ENCODE measurements around the gene NFIB.

The NFIB gene

DNA sequence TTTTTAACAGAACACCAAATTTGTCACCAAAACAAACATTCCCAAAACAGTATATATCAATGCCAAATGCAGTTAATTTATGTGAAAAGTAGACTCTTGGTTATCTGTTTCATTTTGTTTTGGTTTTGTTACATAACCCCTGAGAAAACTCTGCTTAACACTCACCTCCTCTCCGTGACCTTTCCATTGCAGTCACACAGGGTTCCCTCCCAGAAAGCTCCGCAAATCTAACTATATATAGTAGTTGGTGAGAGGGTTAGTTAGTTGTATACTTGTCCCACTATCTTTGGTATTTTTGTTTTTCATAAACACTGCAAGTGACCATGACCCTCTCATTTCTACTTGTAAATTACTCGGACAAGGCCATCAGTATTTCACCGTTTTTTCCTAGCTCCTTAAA is 25.5 kb downstream of the NFIB start:
- Histone ChIP-seq H3K4me1 (ENCODE audit: insufficient read depth, poor library complexity, severe bottlenecking) (no peaks in the 10 kb centered on the region), H3K4me3 (ENCODE audit: severe bottlenecking) (no peak overlapping the region), H3K9me3 (ENCODE audit: severe bottlenecking) (no peaks in the 10 kb centered on the region), H3K27me3 (ENCODE audit: insufficient read depth, poor library complexity, severe bottlenecking) (no peaks in the 10 kb centered on the region), H3K27ac (ENCODE audit: poor library complexity, severe bottlenecking) (no peak overlapping the region), H3K36me3 (ENCODE audit: low read depth) (peaks cover 38% of the 10 kb centered on the region)
- DNase-seq (ENCODE audit: low spot score) (no peak), ATAC-seq (ENCODE audit: low read depth) (no peak)
- TF ChIP-seq, protein P1, sequence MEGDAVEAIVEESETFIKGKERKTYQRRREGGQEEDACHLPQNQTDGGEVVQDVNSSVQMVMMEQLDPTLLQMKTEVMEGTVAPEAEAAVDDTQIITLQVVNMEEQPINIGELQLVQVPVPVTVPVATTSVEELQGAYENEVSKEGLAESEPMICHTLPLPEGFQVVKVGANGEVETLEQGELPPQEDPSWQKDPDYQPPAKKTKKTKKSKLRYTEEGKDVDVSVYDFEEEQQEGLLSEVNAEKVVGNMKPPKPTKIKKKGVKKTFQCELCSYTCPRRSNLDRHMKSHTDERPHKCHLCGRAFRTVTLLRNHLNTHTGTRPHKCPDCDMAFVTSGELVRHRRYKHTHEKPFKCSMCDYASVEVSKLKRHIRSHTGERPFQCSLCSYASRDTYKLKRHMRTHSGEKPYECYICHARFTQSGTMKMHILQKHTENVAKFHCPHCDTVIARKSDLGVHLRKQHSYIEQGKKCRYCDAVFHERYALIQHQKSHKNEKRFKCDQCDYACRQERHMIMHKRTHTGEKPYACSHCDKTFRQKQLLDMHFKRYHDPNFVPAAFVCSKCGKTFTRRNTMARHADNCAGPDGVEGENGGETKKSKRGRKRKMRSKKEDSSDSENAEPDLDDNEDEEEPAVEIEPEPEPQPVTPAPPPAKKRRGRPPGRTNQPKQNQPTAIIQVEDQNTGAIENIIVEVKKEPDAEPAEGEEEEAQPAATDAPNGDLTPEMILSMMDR (IDR thresholded peaks at IDR 0.05; ENCODE audit: poor library complexity, severe bottlenecking): no peak

DNA sequence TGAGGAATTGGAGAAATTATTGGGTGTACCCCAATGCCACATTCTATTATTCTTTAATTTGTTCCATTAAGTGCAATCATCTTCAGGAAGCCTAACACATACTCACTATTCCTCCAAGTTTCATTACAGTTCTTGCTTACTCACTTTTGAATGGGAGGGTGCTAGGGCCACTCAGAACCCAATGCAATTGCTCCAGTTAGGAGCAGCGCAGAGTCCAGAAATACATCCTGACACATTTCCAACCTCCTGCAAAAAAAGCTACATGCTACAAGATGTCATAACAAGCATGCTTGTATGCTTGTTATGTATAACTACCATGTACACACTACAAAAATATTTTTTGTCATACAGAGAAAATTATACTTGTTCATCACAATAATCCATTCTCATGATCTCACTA is 27.8 kb downstream of the NFIB start:
- DNase-seq (ENCODE audit: low spot score): no peak
- peaks cover 27% of the 10 kb centered on the region for H3K36me3 ChIP-seq (ENCODE audit: low read depth)
- no peak for ATAC-seq (ENCODE audit: low read depth)
- no peaks in the 10 kb centered on the region for H3K9me3 ChIP-seq (ENCODE audit: severe bottlenecking)
- H3K27me3 ChIP-seq (ENCODE audit: insufficient read depth, poor library complexity, severe bottlenecking): no peaks in the 10 kb centered on the region
- H3K27ac ChIP-seq (ENCODE audit: poor library complexity, severe bottlenecking): no peak overlapping the region
- peaks cover 9% of the 10 kb centered on the region for H3K4me1 ChIP-seq (ENCODE audit: insufficient read depth, poor library complexity, severe bottlenecking)
- no peak overlapping the region for H3K4me3 ChIP-seq (ENCODE audit: severe bottlenecking)
- TF ChIP-seq, protein P1 (IDR thresholded peaks at IDR 0.05; ENCODE audit: poor library complexity, severe bottlenecking): no peak

DNA sequence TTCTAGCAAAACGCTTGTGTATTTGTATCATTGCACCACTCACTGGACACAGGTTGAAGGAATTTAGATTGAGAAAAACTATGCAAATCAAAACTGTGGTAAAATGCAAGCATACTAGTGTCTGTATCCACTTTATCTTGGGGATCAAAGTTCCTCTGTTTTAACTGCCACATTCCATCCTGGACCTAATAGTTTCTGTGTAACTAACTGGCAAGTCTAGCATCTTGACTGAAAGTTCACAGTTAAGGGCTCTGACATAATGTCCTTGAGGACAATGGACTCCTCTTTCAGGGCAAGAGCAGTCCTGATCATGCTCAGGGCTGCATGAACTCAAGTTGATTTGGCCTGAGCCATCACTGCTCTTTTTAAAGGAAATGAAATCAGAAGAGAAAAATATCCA is 30.7 kb downstream of the NFIB start:
- Histone ChIP-seq H3K4me3 (ENCODE audit: severe bottlenecking) (no peak overlapping the region), H3K9me3 (ENCODE audit: severe bottlenecking) (no peaks in the 10 kb centered on the region), H3K36me3 (ENCODE audit: low read depth) (peaks cover 19% of the 10 kb centered on the region), H3K4me1 (ENCODE audit: insufficient read depth, poor library complexity, severe bottlenecking) (peaks cover 36% of the 10 kb centered on the region), H3K27me3 (ENCODE audit: insufficient read depth, poor library complexity, severe bottlenecking) (no peaks in the 10 kb centered on the region), H3K27ac (ENCODE audit: poor library complexity, severe bottlenecking) (no peak overlapping the region)
- no peak for ATAC-seq (ENCODE audit: low read depth)
- TF ChIP-seq, protein P1 (IDR thresholded peaks at IDR 0.05; ENCODE audit: poor library complexity, severe bottlenecking): no peak
- DNase-seq (ENCODE audit: low spot score): no peak

DNA sequence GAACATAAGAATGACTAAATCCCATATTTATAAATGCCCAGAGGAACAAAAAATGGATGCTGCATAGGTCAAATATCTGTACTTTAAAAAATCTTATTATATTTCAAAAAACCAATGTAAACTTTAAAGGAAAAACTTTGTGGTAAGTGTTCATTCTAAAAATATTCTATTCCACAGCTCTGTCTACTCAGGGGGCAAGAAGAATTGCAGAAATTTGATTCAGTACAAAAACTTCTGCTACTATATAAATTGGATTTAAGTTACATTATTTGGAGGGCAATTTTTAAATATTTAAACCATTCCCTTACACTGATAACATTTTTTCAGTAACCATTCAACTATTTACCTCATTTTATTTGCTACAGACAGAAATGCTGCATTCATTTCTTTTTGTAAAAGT is 32.1 kb downstream of the NFIB start:
- TF ChIP-seq, protein P1 (IDR thresholded peaks at IDR 0.05; ENCODE audit: poor library complexity, severe bottlenecking): no peak
- H3K27ac ChIP-seq (ENCODE audit: poor library complexity, severe bottlenecking): peak overlapping the region; percentile 10
- peaks cover 48% of the 10 kb centered on the region for H3K4me1 ChIP-seq (ENCODE audit: insufficient read depth, poor library complexity, severe bottlenecking)
- H3K27me3 ChIP-seq (ENCODE audit: insufficient read depth, poor library complexity, severe bottlenecking): no peaks in the 10 kb centered on the region
- peaks cover 10% of the 10 kb centered on the region for H3K36me3 ChIP-seq (ENCODE audit: low read depth)
- no peak for DNase-seq (ENCODE audit: low spot score)
- H3K4me3 ChIP-seq (ENCODE audit: severe bottlenecking): no peak overlapping the region
- H3K9me3 ChIP-seq (ENCODE audit: severe bottlenecking): no peaks in the 10 kb centered on the region
- ATAC-seq (ENCODE audit: low read depth): no peak

DNA sequence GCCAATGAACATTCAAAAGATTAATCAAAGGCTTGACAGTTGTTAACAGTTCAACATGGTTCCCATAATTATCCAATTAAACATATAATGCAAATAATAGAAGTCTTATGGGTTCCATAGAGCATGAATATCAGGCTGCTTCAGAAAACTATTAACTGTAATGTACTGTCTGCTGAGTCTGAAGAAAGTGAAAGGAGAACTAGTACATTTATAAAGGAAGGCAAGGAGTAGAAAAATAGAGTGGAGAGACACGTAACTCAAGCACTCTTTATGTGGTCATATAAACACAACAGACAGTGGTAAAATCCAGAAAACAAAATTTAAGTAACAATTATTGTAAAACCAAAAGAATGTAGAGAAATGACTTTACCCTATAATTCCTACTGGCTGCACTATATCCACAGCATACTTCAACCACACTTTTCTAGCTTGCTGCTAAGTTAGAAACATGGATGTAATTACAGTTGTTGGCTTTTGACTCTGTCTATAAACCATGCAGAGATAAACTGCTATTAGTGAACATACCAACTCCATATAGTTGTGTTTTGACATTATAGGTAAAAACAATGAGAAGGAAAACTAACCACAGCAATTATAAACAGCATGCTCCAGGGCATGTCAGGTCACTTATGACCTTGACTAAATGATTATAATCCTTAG is 32.7 kb downstream of the NFIB start:
- Histone ChIP-seq H3K4me1 (ENCODE audit: insufficient read depth, poor library complexity, severe bottlenecking) (peaks cover 54% of the 10 kb centered on the region), H3K4me3 (ENCODE audit: severe bottlenecking) (no peak overlapping the region), H3K36me3 (ENCODE audit: low read depth) (peaks cover 10% of the 10 kb centered on the region), H3K27me3 (ENCODE audit: insufficient read depth, poor library complexity, severe bottlenecking) (no peaks in the 10 kb centered on the region), H3K9me3 (ENCODE audit: severe bottlenecking) (no peaks in the 10 kb centered on the region), H3K27ac (ENCODE audit: poor library complexity, severe bottlenecking) (peak overlapping the region; percentile 10)
- DNase-seq (ENCODE audit: low spot score) (no peak), ATAC-seq (ENCODE audit: low read depth) (no peak)
- TF ChIP-seq, protein P1 (IDR thresholded peaks at IDR 0.05; ENCODE audit: poor library complexity, severe bottlenecking): no peak

All from RWPE2 (cell line).